Astrocyte of the spinal cord (primary cell): ENCODE data around the gene CRACDL.

ENCODE experiments used
- DNase-seq: peaks from one replicate; pipeline ENCODE4 v3.0.0; 2011; ENCODE audit warnings: low read depth, low spot score
- H3K4me3 ChIP-seq: 2 replicates; pipeline ENCODE4 v1.5.1; 2011; ENCODE audit warnings: low read depth, mild to moderate bottlenecking, low read length, moderate library complexity
- in situ Hi-C: cut with HindIII; loops from 2 replicates; pipeline ENCODE4 v1.10.0; 2017; ENCODE audit warnings: low sequenced_read_pairs
- TF ChIP-seq, protein P1 (sequence below): IDR thresholded peaks from 2 replicates; pipeline ENCODE4 v1.5.1; 2012; ENCODE audit warnings: low read depth, mild to moderate bottlenecking, low read length, inconsistent platforms

CRACDL gene

DNA sequence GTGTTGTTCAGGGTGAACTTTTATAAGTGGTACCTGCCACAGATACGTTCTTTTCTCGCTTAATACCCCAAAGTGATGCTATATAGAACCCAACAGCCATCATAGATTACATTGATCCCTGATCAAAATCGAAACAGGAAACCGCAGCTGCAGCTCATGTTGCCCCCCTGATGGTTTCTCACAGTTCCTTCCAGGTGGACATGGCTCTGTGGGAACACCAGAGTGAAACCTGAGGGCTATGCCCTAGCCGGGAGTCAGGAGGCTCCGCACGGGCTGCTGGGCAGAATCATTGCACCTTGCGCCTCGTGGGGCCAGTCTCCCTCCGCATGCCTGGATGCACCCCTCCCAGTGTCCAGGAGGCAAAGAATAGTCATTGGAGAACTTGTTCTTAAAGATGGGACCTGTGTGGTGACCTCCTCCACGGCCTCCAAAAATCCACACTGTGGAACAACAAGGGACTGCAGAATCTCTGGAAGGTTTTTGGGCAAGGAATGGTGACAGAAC lies 61.8 kb downstream of the CRACDL start:
- H3K4me3 ChIP-seq, result no peak overlapping the region
- TF ChIP-seq, protein P1, sequence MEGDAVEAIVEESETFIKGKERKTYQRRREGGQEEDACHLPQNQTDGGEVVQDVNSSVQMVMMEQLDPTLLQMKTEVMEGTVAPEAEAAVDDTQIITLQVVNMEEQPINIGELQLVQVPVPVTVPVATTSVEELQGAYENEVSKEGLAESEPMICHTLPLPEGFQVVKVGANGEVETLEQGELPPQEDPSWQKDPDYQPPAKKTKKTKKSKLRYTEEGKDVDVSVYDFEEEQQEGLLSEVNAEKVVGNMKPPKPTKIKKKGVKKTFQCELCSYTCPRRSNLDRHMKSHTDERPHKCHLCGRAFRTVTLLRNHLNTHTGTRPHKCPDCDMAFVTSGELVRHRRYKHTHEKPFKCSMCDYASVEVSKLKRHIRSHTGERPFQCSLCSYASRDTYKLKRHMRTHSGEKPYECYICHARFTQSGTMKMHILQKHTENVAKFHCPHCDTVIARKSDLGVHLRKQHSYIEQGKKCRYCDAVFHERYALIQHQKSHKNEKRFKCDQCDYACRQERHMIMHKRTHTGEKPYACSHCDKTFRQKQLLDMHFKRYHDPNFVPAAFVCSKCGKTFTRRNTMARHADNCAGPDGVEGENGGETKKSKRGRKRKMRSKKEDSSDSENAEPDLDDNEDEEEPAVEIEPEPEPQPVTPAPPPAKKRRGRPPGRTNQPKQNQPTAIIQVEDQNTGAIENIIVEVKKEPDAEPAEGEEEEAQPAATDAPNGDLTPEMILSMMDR, result no peak
- in situ Hi-C loops, result no loop called here
- DNase-seq, result no peak

DNA sequence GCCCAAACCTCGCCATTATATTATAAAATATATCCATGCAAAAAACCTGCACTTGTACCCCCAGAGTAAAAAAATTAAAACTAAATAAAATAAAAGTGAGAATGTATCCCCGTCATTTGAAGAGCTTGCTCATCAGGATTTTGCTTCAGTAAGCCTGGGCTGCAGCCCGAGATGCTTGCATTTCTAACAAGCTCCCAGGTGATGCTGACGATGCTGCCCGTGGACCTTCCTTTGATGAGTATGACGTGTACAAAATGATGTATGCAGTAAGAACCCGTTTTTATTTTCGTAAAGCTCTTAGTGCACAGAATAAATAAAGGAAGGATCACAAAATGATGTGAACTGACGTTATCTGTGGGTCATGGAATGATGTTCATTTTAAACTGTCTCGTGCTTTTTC lies 63.5 kb downstream of the CRACDL start:
- DNase-seq, result no peak
- in situ Hi-C loops, result no loop called here
- H3K4me3 ChIP-seq, result no peak overlapping the region
- TF ChIP-seq, protein P1, result no peak

DNA sequence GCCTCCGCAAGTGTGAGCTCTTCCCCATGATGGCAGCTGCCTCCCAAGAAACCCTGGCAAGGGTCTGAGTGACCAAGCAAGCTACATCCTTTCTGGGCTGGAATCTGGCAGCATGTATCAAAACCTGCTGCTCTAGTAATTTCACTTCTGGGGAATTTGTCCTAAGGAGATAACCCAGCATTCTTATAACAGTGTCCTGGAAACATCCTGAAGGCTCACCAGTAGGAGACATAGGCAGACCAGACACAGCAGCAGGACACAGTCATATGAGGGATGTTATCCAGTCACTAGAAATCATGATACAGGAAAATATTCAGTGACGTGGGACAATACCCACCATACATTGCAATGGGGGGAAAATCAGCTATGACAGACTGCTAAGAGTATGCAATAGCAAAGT lies 64.5 kb downstream of the CRACDL start:
- TF ChIP-seq, protein P1, result no peak
- in situ Hi-C loops, result no loop called here
- DNase-seq, result no peak
- H3K4me3 ChIP-seq, result no peak overlapping the region

DNA sequence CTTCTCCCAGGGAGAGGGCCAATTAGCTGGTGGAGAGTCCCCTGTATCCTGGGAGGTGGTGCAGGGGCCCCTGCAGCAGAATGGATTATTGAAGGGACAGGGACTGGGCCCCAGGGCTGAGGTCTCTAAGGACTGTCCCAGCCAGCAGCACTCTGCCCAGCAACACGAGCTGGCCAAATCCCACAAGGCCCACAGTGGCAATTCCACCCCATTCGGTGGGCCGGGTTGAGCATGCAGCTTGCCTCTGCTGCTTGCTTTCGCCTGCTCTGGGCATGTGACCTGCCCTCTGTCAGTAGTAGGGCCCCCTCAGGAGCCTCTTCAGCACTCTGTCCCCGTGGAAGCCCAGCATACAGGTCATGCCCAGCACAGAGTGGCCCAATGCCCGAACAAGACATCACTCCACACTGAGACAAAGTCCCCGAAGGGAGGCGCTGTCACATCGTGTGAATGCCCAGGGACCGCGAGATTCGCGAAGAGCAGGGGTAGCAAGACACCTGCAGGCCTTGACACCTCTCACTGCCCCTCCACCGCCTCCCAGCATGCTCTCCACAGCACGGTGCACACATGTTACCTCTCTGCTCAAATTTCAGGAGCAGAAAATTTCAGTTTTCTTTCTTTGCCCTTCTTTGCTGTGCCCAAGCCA lies 65.4 kb downstream of the CRACDL start:
- TF ChIP-seq, protein P1, result no peak
- in situ Hi-C loops, result no loop called here
- H3K4me3 ChIP-seq, result no peak overlapping the region
- DNase-seq, result no peak

DNA sequence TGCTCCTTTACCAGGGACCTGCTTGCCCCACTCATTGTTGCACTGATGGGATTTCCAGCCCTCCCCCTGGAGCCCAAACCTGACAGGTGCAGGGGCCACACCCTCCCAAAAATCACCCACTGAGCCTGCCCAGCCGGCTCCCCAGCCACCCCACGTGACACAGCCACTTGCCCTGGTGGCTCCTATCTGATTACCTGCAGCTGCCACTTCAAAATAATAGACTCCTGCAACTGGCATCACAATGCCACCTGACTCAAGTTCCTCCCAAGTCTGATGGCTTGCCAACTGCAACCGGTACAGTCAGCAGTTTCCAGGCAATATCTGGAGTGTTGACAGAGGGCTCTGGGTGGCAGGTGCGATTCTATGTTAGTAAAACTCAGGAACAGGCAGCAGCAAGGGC lies 66.2 kb downstream of the CRACDL start:
- in situ Hi-C loops, result no loop called here
- H3K4me3 ChIP-seq, result no peak overlapping the region
- TF ChIP-seq, protein P1, result no peak
- DNase-seq, result no peak

DNA sequence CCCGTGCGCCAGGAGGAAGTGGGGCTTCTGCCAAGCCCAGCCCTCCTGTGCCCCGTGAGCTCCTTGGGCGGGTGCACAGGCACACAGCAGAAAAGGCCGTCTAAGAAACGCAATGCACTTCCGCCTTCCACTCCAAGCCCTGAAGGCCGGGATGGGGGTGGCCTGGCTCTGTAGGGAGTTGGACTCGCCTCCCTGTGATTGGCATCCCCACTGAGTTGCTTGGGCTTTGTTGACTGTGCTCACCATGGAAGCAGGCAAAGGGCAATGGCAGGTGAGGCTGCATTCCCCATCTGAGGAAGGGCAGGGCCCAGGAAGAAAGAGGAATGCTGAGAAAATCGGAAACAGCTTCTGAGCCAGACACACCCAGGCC lies 66.8 kb downstream of the CRACDL start:
- no peak overlapping the region for H3K4me3 ChIP-seq
- DNase-seq, result no peak
- TF ChIP-seq, protein P1, result no peak
- in situ Hi-C loops, result no loop called here
